ENCODE measurements around the gene DIDO1.
"Not testable (repeated sequence)": the region's sequence is repeated elsewhere in the genome, so short reads cannot be mapped to it uniquely, and the experiment has no call there.

DIDO1 gene

DNA sequence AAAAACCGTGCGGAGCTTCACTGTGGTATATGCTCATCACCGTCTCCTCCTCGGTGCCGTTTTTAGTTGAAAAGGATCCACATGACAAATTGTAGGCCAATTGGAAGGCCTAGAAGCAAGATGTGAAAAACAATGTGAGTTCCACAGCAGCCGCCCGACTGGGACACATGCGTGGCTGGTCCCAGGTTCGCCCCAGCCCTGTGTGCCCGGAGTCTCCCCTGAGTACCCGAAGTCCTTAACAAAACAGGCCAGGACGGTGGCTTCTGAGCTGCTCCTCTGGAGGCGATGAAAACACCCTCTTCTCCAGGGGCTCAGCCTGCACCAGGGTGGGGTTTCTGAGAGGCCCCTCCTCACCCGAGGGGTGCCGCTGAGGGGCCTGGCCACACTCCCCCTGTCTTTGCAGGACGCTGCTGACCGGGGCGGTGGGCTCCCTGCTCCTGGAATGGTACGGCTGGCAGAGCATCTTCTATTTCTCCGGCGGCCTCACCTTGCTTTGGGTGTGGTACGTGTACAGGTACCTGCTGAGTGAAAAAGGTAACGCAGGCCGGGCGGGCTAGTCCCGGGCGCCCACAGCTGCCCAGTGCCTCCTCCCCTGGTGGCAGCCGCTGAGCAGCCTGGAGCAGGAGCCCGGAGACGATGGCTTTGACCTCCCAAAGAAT is 36.0 kb upstream of the DIDO1 start:
- DNase-seq = no peak

GRCh38 chr20:62961799-62962198 is 35.5 kb upstream of the DIDO1 start:
- DNase-seq = no peak

GRCh38 chr20:62961310-62961783 is 35.0 kb upstream of the DIDO1 start:
- no peak for DNase-seq

- DNase-seq = not testable (repeated sequence)
Observed at GRCh38 chr20:62960446-62961309, 34.4 kb upstream of the DIDO1 start.

- no peak for DNase-seq
Observed at GRCh38 chr20:62959998-62960436, 33.7 kb upstream of the DIDO1 start.

GRCh38 chr20:62959101-62959971 is 33.0 kb upstream of the DIDO1 start:
- no peak for DNase-seq

DNA sequence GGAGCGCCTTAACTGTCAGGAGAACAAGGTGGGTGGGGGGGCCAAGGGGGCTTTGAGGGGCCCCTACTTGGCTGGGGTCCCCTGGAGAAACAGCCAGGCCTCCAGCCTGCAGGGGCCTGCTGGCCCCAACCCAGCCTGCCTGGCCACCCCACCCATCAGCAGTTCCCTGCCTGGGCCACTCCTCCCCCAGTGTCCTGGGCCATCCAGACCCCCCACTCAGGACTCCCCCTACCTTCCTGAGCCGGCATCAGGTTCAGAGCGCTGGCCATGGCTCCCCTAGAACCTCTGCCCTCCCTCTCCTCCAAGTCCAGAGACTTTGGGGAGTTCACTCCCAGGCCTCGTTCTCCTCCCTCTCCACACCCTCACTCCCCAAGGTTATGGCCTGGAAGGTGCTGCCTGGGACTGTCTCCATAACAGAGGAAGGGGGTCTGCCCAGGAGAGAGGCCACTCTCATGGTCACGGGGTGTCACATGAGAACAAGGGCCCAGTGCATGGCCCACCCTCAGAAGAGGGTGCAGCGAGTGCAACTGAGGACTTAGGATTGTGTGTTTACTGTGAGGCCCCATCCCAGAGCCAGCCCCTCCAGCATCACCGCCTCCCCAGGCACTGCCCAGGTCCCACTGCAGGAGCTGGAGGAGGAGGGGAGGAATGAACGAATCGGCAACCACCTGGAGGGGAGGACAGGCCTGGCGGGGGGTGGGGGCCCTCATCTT is 32.2 kb upstream of the DIDO1 start:
- DNase-seq = no peak

- no peak for DNase-seq
Observed at GRCh38 chr20:62957136-62958117, 31.1 kb upstream of the DIDO1 start.

DNA sequence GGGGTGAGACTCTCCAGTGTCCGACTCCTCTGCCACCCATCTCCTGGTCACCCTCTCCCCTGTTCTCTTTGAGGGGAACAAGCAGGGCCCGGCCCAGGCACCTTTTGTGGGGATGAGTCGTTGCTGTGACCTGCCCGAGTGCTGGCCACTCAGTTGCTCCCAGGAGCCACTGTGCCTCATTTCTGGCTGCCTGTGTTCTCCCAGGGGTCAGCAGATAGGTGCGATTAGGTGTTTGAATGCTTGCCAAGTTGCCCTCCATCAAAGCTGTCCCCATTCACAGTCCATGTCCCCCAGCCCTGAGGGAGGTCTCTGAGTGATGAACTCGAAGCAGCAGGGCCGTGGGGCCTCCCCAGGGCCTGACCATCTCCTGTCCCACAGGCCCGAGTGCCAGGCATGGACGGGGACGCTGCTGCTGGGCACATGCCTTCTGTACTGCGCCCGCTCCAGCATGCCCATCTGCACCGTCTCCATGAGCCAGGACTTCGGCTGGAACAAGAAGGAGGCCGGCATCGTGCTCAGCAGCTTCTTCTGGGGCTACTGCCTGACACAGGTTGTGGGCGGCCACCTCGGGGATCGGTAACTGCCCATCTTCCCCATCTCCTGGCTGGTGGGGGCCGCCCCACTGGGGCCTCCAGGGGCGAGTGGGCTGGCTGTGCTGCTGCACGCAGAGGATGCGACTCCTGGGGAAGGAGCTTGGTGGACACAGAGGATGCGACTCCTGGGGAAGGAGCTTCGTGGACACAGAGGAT is 30.3 kb upstream of the DIDO1 start:
- no peak for DNase-seq

- no peak for DNase-seq
Observed at GRCh38 chr20:62955519-62956386, 29.4 kb upstream of the DIDO1 start.

- DNase-seq = peak; percentile 83
Observed at GRCh38 chr20:62953839-62954703, 27.8 kb upstream of the DIDO1 start.

GRCh38 chr20:62952968-62953838 is 26.9 kb upstream of the DIDO1 start:
- DNase-seq = no peak

- DNase-seq = peak; percentile 74
Observed at GRCh38 chr20:62952373-62952967, 26.2 kb upstream of the DIDO1 start, which contains the start of gene SLC17A9. Gene SLC17A9, plus strand, starts transcription at chr20:62952709. Its CDS starts 122 bp downstream, at chr20:62952831.

GRCh38 chr20:62951896-62952372 is 25.6 kb upstream of the DIDO1 start:
- no peak for DNase-seq

- no peak for DNase-seq
Observed at GRCh38 chr20:62951143-62951895, 25.0 kb upstream of the DIDO1 start.

DNA sequence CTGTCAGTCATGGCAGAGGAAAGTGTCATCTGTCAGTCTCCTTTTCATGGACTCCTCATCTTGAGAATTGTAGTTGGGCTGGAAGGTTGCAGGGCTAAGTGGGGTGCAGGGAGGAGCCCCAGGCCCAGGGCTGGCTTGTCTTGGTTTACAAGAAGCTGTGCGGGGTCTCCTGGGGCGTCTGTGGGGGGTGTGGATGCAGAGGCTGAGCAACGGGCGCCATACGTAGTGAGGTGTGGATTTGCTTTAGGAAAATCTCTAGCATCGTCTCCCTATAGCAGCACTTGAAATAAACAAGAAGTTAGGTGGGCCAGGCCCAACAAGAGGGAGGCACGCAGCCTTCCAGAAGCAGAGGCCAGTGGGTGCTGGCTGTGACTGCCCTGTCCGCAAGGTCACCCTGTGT is 24.4 kb upstream of the DIDO1 start:
- DNase-seq = no peak

Data from left hindlimb (tissue), 1 donor.